HG03103 (cell line): ENCODE results near the gene KIF18A.
"Not testable (repeated sequence)": the region's sequence is repeated elsewhere in the genome, so short reads cannot be mapped to it uniquely, and the experiment has no call there.

ENCODE experiments used
- ATAC-seq: cut with Tn5 transposase; IDR thresholded peaks from one replicate; pipeline ENCODE4 v1.9.1; 2021; ENCODE audit warnings: low read depth; ENCODE audit not compliant: unreplicated experiment

Gene KIF18A

DNA sequence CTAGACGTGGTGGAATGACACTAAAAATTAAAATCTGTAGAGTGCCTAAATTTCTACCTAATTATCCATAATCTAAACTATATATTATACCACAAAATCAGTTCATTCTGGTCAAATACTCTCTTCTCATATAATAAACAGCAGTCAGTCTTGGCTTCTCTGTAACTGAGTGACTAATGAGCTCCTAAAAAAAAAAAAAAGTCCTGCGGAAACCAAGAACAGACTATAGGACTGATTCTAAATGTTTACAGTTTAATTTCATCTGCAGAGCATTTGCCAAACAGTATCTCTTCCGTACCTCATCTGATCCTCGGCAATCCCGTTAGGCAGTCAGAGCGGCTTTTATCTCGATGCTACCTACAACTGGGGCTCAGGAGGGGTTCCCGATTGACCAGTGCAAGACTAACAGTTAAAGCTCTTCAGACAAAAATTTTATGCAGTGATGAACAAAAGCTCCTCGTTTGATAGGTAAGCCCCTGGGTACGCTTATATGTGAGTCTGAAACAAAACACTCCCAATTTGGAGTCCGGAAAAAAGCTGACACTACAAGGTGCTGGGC is 686 bp downstream of the KIF18A start:
- no peak for ATAC-seq

GRCh38 chr11:28106353-28107043 is 1.5 kb downstream of the KIF18A start:
- no peak for ATAC-seq

DNA sequence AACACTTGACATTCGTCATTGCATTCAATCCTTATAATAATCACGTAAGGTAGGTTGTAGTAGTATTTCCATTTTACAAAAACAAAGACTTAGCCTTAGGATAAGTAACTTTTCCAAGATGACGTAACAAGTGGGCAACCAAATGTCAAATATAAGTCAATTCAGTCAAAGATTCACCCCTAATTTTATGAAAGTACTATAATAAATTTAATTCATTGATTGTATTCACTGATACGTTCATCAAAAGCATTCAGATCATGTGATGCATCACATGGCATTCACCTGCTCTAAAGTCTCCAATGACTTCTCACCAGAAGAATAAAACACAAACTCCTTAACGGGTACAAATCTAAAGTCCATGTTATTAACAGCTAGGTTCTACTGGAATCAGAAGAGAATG is 2.1 kb downstream of the KIF18A start:
- no peak for ATAC-seq

DNA sequence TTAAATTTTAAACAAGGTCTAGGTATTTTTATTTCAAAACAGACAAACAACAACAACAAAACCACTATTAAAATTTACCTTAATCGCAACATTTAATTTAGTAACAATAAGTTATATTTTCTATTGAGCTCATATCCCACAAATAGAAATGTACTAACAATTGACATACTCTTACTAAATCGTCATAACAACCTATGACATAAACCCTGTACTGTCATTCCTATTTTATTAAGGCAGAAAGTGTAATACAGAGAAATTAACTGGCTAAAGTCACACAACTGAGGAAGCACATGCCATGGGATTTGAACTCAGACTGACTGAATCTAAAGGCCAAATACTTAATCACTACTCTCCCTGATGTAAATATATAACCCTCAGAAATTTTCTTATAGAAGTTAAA is 3.0 kb downstream of the KIF18A start:
- no peak for ATAC-seq

DNA sequence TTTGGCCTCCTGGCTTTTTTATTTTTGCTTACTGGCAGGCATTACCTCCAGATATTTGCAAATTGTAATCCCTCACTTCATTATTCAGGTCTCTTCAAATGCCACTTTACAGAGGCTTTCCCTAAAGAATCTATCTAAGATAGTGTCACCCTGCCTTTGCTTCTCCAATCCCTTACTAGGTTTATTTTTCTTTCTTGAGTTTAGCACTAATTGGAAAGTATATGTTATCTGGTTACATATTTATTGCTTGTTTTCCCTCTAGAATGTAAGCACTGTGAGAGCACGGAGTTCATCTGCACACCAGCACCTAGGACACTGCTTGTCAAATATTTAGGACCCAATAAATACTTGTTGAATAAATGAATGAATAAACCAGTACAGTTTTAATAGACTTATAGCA is 3.5 kb downstream of the KIF18A start:
- no peak for ATAC-seq

DNA sequence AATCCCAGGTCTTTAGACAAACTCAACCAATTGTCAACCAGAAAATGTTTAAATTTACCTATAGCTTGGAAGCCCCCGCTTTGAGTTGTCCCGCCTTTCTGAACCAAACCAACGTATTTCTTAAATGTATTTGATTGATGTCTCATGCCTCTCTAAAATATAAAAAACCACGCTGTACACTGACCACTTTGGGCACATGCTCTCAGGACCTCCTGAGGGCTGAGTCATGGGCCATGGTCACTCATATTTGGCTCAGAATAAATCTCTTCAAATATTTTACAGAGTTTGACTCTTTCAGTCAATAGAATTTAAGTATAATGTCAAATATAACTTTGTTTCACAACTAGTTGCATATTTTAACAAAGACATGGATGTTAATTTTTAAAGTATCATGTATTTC is 5.7 kb downstream of the KIF18A start:
- not testable (repeated sequence) for ATAC-seq

- no peak for ATAC-seq
Measured at GRCh38 chr11:28100665-28101064, 7.3 kb downstream of the KIF18A start.

DNA sequence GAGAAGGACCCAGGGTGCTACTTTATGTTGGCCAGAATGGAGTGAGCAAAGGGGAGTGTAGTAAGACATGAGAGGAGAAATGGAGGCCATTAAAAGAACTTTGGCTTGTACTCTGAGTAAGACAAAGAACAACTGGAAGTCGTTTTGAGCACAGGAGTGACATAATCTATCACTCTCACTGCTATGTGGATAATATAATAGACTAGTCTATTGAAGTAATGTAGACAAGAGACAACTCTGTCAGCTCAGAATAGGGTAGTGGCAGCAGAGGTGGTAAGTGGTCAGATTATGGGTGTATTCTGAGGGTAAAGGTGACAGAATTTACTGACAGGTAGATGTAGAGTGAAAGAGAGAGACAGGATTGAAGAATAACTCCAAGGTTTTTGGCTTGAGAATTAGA is 8.2 kb downstream of the KIF18A start:
- ATAC-seq, result no peak

DNA sequence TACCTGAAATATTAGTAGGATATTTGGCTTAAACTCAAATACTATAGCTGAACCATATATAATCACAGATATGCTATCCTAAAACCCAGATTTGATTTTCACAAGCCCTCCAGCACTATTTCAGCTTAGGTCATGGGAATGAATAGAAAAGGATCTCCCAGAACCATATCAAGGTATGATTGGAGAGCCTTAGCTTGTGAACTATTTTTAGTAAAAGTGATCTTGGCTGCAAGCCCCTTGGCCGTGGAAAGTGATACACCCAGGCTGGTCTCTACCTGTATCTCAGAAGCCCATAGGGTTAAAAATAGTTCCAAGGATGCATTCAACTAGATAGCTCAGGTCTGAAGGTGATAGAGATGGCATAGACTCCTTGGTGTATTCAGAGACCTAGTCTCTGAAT is 9.7 kb downstream of the KIF18A start:
- no peak for ATAC-seq

GRCh38 chr11:28092786-28093185 is 15.2 kb downstream of the KIF18A start:
- no peak for ATAC-seq

GRCh38 chr11:28090052-28090749 is 17.8 kb downstream of the KIF18A start:
- no peak for ATAC-seq

DNA sequence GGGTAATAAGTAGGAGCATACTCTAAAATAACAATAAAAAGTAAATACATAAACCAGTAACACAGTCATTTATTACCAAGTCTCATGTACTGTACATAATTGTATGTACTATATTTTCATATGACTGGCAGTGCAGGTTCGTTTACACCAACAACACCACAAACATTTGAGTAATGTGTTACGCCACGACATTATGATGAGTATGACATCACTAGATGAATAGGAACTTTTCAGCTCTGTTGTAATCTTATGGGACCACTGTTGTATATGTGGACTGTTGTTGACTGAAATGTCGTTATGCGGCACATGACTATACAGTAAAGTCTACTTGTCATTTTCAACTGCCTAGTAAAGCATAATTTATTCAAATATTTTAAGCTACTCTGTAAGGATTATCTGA is 18.6 kb downstream of the KIF18A start:
- no peak for ATAC-seq

DNA sequence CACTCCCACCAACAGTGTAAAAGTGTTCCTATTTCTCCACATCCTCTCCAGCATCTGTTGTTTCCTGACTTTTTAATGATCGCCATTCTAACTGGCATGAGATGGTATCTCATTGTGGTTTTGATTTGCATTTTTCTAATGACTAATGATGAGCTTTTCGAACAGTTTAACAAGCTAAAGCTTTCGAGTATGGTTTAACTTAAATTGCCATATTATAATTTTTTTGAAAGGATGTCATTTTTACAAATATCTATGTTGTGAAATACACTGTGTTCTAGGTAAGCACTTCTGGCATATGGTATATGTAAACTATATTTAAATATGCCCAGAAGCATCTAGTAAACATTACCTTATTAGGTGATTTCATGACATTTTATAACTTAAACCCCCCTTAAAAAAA is 20.3 kb downstream of the KIF18A start:
- ATAC-seq, result not testable (repeated sequence)

- not testable (repeated sequence) for ATAC-seq
Measured at GRCh38 chr11:28087192-28087591, 20.8 kb downstream of the KIF18A start.

- no peak for ATAC-seq
Measured at GRCh38 chr11:28086569-28086968, 21.4 kb downstream of the KIF18A start.

DNA sequence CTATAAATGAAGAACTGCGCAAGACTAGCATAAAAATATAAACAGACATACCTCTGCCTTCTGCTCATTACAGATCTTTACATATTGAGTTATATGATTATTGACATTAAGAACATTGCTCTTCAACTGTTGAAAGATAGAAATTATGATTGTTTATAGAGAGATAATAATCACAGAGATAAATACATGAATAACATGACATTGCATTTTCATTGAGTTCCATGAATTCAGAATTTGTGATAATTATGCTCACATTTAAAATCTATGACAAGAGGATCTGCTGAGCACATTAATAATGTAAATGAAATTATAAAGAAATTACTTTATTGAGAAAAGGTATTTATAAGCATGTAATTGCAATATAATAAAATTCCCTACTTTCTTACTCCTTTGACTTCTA is 24.8 kb downstream of the KIF18A start:
- no peak for ATAC-seq

GRCh38 chr11:28077521-28077920 is 30.4 kb downstream of the KIF18A start:
- no peak for ATAC-seq

- ATAC-seq, result no peak
Measured at GRCh38 chr11:28072321-28072720, 35.6 kb downstream of the KIF18A start.

DNA sequence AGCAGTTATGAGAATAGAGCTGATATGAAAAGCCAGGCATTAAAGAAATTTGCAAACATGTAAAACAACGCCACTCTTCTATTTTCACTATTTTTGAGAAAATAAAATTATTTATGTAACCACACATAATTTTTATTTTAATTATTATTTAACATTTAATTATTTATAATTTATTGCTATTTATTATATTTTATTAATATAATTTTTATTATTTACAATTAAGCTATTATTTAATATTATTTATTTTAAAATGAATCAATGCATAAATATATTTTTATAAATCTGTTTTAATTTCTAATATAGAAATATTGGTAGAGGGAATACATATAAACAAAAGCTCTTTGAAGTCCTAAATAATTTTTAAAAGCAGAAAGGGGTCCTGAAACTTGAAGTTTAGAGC is 36.7 kb downstream of the KIF18A start:
- ATAC-seq, result no peak

DNA sequence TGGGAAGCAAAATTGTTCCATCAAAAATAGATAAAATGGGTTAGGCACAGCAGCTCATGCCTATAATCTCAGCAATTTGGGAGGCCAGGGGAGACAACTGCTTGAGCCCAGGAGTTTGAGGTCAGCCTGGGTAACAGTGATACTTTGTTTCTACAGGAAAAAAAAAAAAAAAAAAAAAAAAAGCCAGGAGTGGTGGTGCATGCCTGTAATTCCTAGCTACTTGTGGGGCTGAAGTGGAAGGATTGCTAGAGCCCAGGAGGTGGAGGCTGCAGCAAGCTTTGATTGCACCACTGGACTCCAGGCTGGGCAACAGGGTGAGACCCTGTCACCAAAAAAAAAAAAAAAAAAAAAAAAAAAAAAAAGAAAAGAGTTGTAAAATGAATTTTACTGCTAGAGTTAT is 49.6 kb downstream of the KIF18A start:
- no peak for ATAC-seq

DNA sequence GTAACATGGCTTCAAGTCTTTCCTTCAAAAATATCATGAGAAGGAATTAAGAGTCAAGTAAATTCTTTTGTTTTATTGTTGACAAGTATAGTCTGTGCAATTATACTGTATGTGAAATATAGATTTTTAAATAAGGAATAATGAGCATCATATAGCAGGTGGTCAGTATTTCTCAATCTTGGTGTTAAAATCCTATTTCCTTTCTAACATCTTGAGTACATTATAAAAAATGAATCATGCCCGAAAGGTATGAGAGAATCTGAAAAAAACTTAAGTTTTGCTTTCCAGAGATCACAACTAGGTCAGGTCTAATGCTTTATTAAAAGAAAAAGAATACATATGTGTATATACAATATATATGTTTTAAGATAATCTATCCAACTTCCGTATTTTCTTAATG is 53.1 kb downstream of the KIF18A start:
- no peak for ATAC-seq
